Right atrium auricular region (tissue), 2 donors: Measurements from ENCODE around the gene PSMD9. TPM values are rescaled to one million over a fixed set of nuclear protein-coding genes. Genes with fewer than 3 reads are reported as not detected.
"Not testable (repeated sequence)": the region's sequence is repeated elsewhere in the genome, so short reads cannot be mapped to it uniquely, and the experiment has no call there.

Experiments
- DNase-seq: peaks from one replicate; pipeline ENCODE4 v3.0.0-alpha.2; 2019; ENCODE audit warnings: low spot score
- H3K27ac ChIP-seq, 2 donors: fragments of 200-600 bp; sonication (generic); 1 replicate in 1 of 2; 2 replicates in 1 of 2; pipeline ENCODE4 v1.5.1; 2016 to 2019
- H3K27me3 ChIP-seq, 2 donors: fragments of 200-600 bp; sonication (generic); one replicate each; pipeline versions ENCODE4 v1.5.1 to v1.6.0; 2017 to 2019
- H3K36me3 ChIP-seq: fragments of 200-600 bp; sonication (generic); one replicate; pipeline ENCODE4 v1.5.1; 2016
- H3K4me1 ChIP-seq, 2 donors: fragments of 200-600 bp; sonication (generic); one replicate each; pipeline versions ENCODE4 v1.5.1 to v1.6.0; 2017 to 2019
- H3K4me3 ChIP-seq, 2 donors: fragments of 200-600 bp; sonication (generic); 1 replicate in 1 of 2; 2 replicates in 1 of 2; pipeline ENCODE4 v1.5.1; 2017 to 2019; ENCODE audit warnings: mild to moderate bottlenecking in 1 of 2, moderate library complexity in 1 of 2
- H3K9me3 ChIP-seq, 2 donors: fragments of 200-600 bp; sonication (generic); one replicate each; pipeline ENCODE4 v1.5.1; 2019
- CTCF ChIP-seq, 2 donors: fragments of 200-600 bp; sonication (generic); IDR thresholded peaks; one replicate each; pipeline ENCODE4 v1.5.1; 2019; ENCODE audit warnings: antibody characterized with exemption in 2 of 2
- total RNA-seq, 2 donors: library from RNA; depleted of rRNA; stranded (reverse); fragments of >200 nt; gene quantifications; one replicate each; pipeline ENCODE4 v1.1.0, GENCODE V29; 2016

Gene PSMD9
- total RNA-seq, 2 donors from 2014 or later: 33.2 to 59.2 TPM

GRCh38 chr12:121918679-121919038 lies 30.1 kb downstream of the PSMD9 start:
- no peak for DNase-seq
- Histone ChIP-seq H3K27ac (peak overlapping the region; percentile 17 to 60), H3K27me3 (no peaks in the 10 kb centered on the region), H3K9me3 (no peaks in the 10 kb centered on the region), H3K4me3 (peak overlapping the region; percentile 38 to 58), H3K36me3 (peaks cover 32% of the 10 kb centered on the region), H3K4me1 (peaks cover 0 to 12% of the 10 kb centered on the region in 2 donors)
- TF ChIP-seq CTCF (IDR thresholded peaks at IDR 0.05): no peak

- Histone ChIP-seq H3K4me1 (peaks cover 0 to 29% of the 10 kb centered on the region in 2 donors), H3K4me3 (no peak overlapping the region), H3K36me3 (peaks cover 14% of the 10 kb centered on the region), H3K27ac (no peak overlapping the region), H3K9me3 (no peaks in the 10 kb centered on the region), H3K27me3 (no peaks in the 10 kb centered on the region)
- no peak for TF ChIP-seq CTCF (IDR thresholded peaks at IDR 0.05)
- no peak for DNase-seq
These were observed 32.5 kb downstream of the PSMD9 start for GRCh38 chr12:121921066-121921465.

GRCh38 chr12:121925358-121925695 lies 36.7 kb downstream of the PSMD9 start:
- Histone ChIP-seq H3K4me1 (peaks cover 0 to 17% of the 10 kb centered on the region in 2 donors), H3K4me3 (peak overlapping the region in 1 of 2 donors; percentile 13), H3K27ac (peak overlapping the region; percentile 66 to 77), H3K36me3 (no peaks in the 10 kb centered on the region), H3K27me3 (no peaks in the 10 kb centered on the region), H3K9me3 (no peaks in the 10 kb centered on the region)
- no peak for DNase-seq
- no peak for TF ChIP-seq CTCF (IDR thresholded peaks at IDR 0.05)

- Histone ChIP-seq H3K4me3 (no peak overlapping the region), H3K27me3 (no peaks in the 10 kb centered on the region), H3K4me1 (peaks cover 0 to 17% of the 10 kb centered on the region in 2 donors), H3K9me3 (no peaks in the 10 kb centered on the region), H3K36me3 (no peaks in the 10 kb centered on the region), H3K27ac (no peak overlapping the region)
- no peak for DNase-seq
- no peak for TF ChIP-seq CTCF (IDR thresholded peaks at IDR 0.05)
These were observed 38.5 kb downstream of the PSMD9 start for GRCh38 chr12:121926874-121927706.

- DNase-seq: no peak
- Histone ChIP-seq H3K36me3 (no peaks in the 10 kb centered on the region), H3K27me3 (no peaks in the 10 kb centered on the region), H3K9me3 (no peaks in the 10 kb centered on the region), H3K4me3 (no peak overlapping the region), H3K4me1 (peaks cover 0 to 17% of the 10 kb centered on the region in 2 donors), H3K27ac (no peak overlapping the region)
- no peak for TF ChIP-seq CTCF (IDR thresholded peaks at IDR 0.05)
These were observed 39.2 kb downstream of the PSMD9 start for GRCh38 chr12:121927813-121928212.

- H3K27me3 ChIP-seq, DNase-seq, H3K9me3 ChIP-seq, H3K4me3 ChIP-seq, H3K36me3 ChIP-seq, H3K4me1 ChIP-seq, H3K27ac ChIP-seq: not testable (repeated sequence)
These were observed 41.0 kb downstream of the PSMD9 start for GRCh38 chr12:121929545-121929944.
